Neuron (in vitro differentiated cells): ENCODE results near the gene PKIG.

ENCODE experiments used
- H2AFZ ChIP-seq: one replicate; pipeline ENCODE4 v1.6.1; 2013; ENCODE audit warnings: low read depth, mild to moderate bottlenecking, inconsistent platforms, low read length, moderate library complexity
- H3K27me3 ChIP-seq: one replicate; pipeline ENCODE4 v1.6.1; 2013; ENCODE audit warnings: low read length; ENCODE audit not compliant: insufficient read depth
- H3K36me3 ChIP-seq: one replicate; pipeline ENCODE4 v1.6.1; 2013; ENCODE audit warnings: low read length; ENCODE audit not compliant: insufficient read depth
- H3K4me1 ChIP-seq: one replicate; pipeline ENCODE4 v1.6.1; 2013; ENCODE audit warnings: low read length; ENCODE audit not compliant: insufficient read depth
- H3K4me3 ChIP-seq: 2 replicates; pipeline ENCODE4 v1.5.1; 2013; ENCODE audit warnings: mild to moderate bottlenecking, low read length, moderate library complexity
- H3K9me3 ChIP-seq: one replicate; pipeline ENCODE4 v1.6.1; 2013; ENCODE audit warnings: low read length

The PKIG gene

GRCh38 chr20:44582311-44583025 lies at the start of gene PKIG:
TSS of gene PKIG (plus strand) at chr20:44582579. CDS start at chr20:44614557, 31,978 bp downstream.
- peaks cover 18% of the 10 kb centered on the region for H3K4me1 ChIP-seq
- no peak within 1 kb of the TSS for H3K4me3 ChIP-seq

GRCh38 chr20:44532981-44533331 lies 49.4 kb upstream of the PKIG start:
- Histone ChIP-seq H3K4me1 (peaks cover 6% of the 10 kb centered on the region), H3K36me3 (no peaks in the 10 kb centered on the region), H3K27me3 (no peaks in the 10 kb centered on the region), H3K4me3 (peak overlapping the region; percentile 94), H3K9me3 (no peaks in the 10 kb centered on the region), H2AFZ (no peak overlapping the region)

More at GRCh38 chr20:44582311-44583025, at the start of gene PKIG:
- Histone ChIP-seq H3K27me3 (no peaks in the 10 kb centered on the region), H3K9me3 (peaks cover 2% of the 10 kb centered on the region), H2AFZ (no peak within 1 kb of the TSS), H3K36me3 (no peaks in the 10 kb centered on the region)

- H3K4me1 ChIP-seq, result peaks cover 6% of the 10 kb centered on the region
- no peaks in the 10 kb centered on the region for H3K9me3 ChIP-seq
- no peak overlapping the region for H3K4me3 ChIP-seq
- no peak overlapping the region for H2AFZ ChIP-seq
- H3K27me3 ChIP-seq, result no peaks in the 10 kb centered on the region
- H3K36me3 ChIP-seq, result no peaks in the 10 kb centered on the region
Measured at GRCh38 chr20:44533928-44534327, 48.5 kb upstream of the PKIG start.

- Histone ChIP-seq H3K9me3 (no peaks in the 10 kb centered on the region), H2AFZ (no peak overlapping the region), H3K27me3 (no peaks in the 10 kb centered on the region), H3K36me3 (no peaks in the 10 kb centered on the region), H3K4me1 (peaks cover 6% of the 10 kb centered on the region), H3K4me3 (no peak overlapping the region)
Measured at GRCh38 chr20:44536175-44536574, 46.2 kb upstream of the PKIG start.

- Histone ChIP-seq H3K36me3 (no peaks in the 10 kb centered on the region), H3K4me3 (no peak overlapping the region), H2AFZ (no peak overlapping the region), H3K9me3 (no peaks in the 10 kb centered on the region), H3K4me1 (no peaks in the 10 kb centered on the region), H3K27me3 (no peaks in the 10 kb centered on the region)
Measured at GRCh38 chr20:44537993-44538392, 44.4 kb upstream of the PKIG start.

- no peaks in the 10 kb centered on the region for H3K4me1 ChIP-seq
- no peak overlapping the region for H2AFZ ChIP-seq
- no peaks in the 10 kb centered on the region for H3K9me3 ChIP-seq
- H3K4me3 ChIP-seq, result no peak overlapping the region
- H3K36me3 ChIP-seq, result no peaks in the 10 kb centered on the region
- no peaks in the 10 kb centered on the region for H3K27me3 ChIP-seq
Measured at GRCh38 chr20:44540834-44541233, 41.5 kb upstream of the PKIG start.

- no peaks in the 10 kb centered on the region for H3K36me3 ChIP-seq
- no peak overlapping the region for H3K4me3 ChIP-seq
- H3K4me1 ChIP-seq, result no peaks in the 10 kb centered on the region
- no peaks in the 10 kb centered on the region for H3K9me3 ChIP-seq
- H3K27me3 ChIP-seq, result no peaks in the 10 kb centered on the region
- no peak overlapping the region for H2AFZ ChIP-seq
Measured at GRCh38 chr20:44541992-44542391, 40.4 kb upstream of the PKIG start.

- H3K4me3 ChIP-seq, result no peak overlapping the region
- no peaks in the 10 kb centered on the region for H3K27me3 ChIP-seq
- H3K9me3 ChIP-seq, result no peaks in the 10 kb centered on the region
- H3K4me1 ChIP-seq, result peaks cover under 1% of the 10 kb centered on the region
- H2AFZ ChIP-seq, result no peak overlapping the region
- H3K36me3 ChIP-seq, result no peaks in the 10 kb centered on the region
Measured at GRCh38 chr20:44542890-44543289, 39.5 kb upstream of the PKIG start.

- Histone ChIP-seq H2AFZ (no peak overlapping the region), H3K9me3 (no peaks in the 10 kb centered on the region), H3K36me3 (no peaks in the 10 kb centered on the region), H3K4me1 (peaks cover 5% of the 10 kb centered on the region), H3K4me3 (no peak overlapping the region), H3K27me3 (no peaks in the 10 kb centered on the region)
Measured at GRCh38 chr20:44543358-44543757, 39.0 kb upstream of the PKIG start.

GRCh38 chr20:44544263-44544662 lies 38.1 kb upstream of the PKIG start:
- Histone ChIP-seq H3K4me3 (no peak overlapping the region), H2AFZ (no peak overlapping the region), H3K27me3 (no peaks in the 10 kb centered on the region), H3K9me3 (no peaks in the 10 kb centered on the region), H3K4me1 (peaks cover 11% of the 10 kb centered on the region), H3K36me3 (no peaks in the 10 kb centered on the region)

- no peaks in the 10 kb centered on the region for H3K36me3 ChIP-seq
- no peak overlapping the region for H3K4me3 ChIP-seq
- no peak overlapping the region for H2AFZ ChIP-seq
- H3K9me3 ChIP-seq, result no peaks in the 10 kb centered on the region
- H3K4me1 ChIP-seq, result peaks cover 11% of the 10 kb centered on the region
- no peaks in the 10 kb centered on the region for H3K27me3 ChIP-seq
Measured at GRCh38 chr20:44547419-44547818, 35.0 kb upstream of the PKIG start.

GRCh38 chr20:44549123-44549522 lies 33.3 kb upstream of the PKIG start:
- Histone ChIP-seq H3K36me3 (no peaks in the 10 kb centered on the region), H3K4me3 (no peak overlapping the region), H3K9me3 (no peaks in the 10 kb centered on the region)

GRCh38 chr20:44552050-44552449 lies 30.3 kb upstream of the PKIG start:
- Histone ChIP-seq H2AFZ (no peak overlapping the region), H3K4me1 (peaks cover 11% of the 10 kb centered on the region), H3K9me3 (no peaks in the 10 kb centered on the region), H3K4me3 (no peak overlapping the region), H3K27me3 (no peaks in the 10 kb centered on the region), H3K36me3 (no peaks in the 10 kb centered on the region)

More at GRCh38 chr20:44549123-44549522, 33.3 kb upstream of the PKIG start:
- Histone ChIP-seq H3K27me3 (no peaks in the 10 kb centered on the region), H3K4me1 (peaks cover 11% of the 10 kb centered on the region), H2AFZ (no peak overlapping the region)

- Histone ChIP-seq H3K4me3 (no peak overlapping the region), H3K4me1 (peaks cover 11% of the 10 kb centered on the region), H3K27me3 (no peaks in the 10 kb centered on the region), H2AFZ (no peak overlapping the region), H3K9me3 (no peaks in the 10 kb centered on the region), H3K36me3 (no peaks in the 10 kb centered on the region)
Measured at GRCh38 chr20:44552568-44552949, 29.8 kb upstream of the PKIG start.
